Stomach (tissue), 4 donors: ENCODE measurements around the gene SLC6A3.

Experiments used
- EP300 ChIP-seq: sonication (generic); formaldehyde crosslinking; IDR thresholded peaks from one replicate; pipeline ENCODE4 v1.6.1; 2017; ENCODE audit warnings: antibody characterized with exemption
- POLR2A ChIP-seq, 4 donors: fragments of 450-650 bp; IDR thresholded peaks; one replicate each; pipeline ENCODE4 v1.6.1; 2016; ENCODE audit warnings: antibody characterized with exemption in 4 of 4, control low read depth in 2 of 4, mild to moderate bottlenecking in 1 of 4, moderate library complexity in 1 of 4
- TF ChIP-seq, protein P1 (sequence below), 7 experiments: fragments of 450-650 bp in 4 of 7; fragments of 200-600 bp in 3 of 7; sonication (generic) in 3 of 7; IDR thresholded peaks; one replicate each; pipeline ENCODE4 v1.5.1; 2016 to 2019; ENCODE audit warnings: antibody characterized with exemption in 7 of 7, control low read depth in 2 of 7, mild to moderate bottlenecking in 1 of 7

DNA sequence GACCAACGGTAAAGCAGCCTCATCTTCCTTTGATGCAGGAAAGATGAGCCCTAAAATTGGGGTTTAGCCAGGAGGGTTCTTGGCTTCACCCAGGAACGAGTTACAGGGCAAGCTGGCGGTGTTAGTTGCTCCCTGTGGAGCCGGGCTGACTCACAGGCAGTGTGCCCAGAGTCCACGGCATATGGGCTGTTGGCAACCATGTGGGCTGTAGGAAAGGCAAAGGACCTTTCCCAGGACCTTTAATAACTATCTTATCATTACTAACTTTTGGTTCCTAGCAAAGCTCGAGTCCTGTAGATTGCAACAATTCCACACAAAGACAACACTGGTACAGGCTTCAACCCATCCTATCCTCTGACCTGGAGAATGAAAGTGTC lies 70.6 kb downstream of the SLC6A3 start:
- TF ChIP-seq, protein P1, sequence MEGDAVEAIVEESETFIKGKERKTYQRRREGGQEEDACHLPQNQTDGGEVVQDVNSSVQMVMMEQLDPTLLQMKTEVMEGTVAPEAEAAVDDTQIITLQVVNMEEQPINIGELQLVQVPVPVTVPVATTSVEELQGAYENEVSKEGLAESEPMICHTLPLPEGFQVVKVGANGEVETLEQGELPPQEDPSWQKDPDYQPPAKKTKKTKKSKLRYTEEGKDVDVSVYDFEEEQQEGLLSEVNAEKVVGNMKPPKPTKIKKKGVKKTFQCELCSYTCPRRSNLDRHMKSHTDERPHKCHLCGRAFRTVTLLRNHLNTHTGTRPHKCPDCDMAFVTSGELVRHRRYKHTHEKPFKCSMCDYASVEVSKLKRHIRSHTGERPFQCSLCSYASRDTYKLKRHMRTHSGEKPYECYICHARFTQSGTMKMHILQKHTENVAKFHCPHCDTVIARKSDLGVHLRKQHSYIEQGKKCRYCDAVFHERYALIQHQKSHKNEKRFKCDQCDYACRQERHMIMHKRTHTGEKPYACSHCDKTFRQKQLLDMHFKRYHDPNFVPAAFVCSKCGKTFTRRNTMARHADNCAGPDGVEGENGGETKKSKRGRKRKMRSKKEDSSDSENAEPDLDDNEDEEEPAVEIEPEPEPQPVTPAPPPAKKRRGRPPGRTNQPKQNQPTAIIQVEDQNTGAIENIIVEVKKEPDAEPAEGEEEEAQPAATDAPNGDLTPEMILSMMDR (IDR thresholded peaks at IDR 0.05), result no peak
- TF ChIP-seq EP300 (no peak), POLR2A (IDR thresholded peaks at IDR 0.05) (no peak)
